ENCODE measurements around the gene DDIAS.
A peak's percentile ranks its signal among the peaks of the same experiment; 100 is the strongest.
"Not testable (repeated sequence)": the region's sequence is repeated elsewhere in the genome, so short reads cannot be mapped to it uniquely, and the experiment has no call there.

The DDIAS gene

GRCh38 chr11:82901165-82901921 lies at the start of gene DDIAS:
Gene DDIAS (plus strand): TSS chr11:82901736. CDS start chr11:82914739, 13,003 bp downstream.
- peak; percentile 90 for DNase-seq

- no peak for DNase-seq
Measured at GRCh38 chr11:82854242-82854641, 47.3 kb upstream of the DDIAS start.

GRCh38 chr11:82854916-82855315 lies 46.6 kb upstream of the DDIAS start:
- DNase-seq = not testable (repeated sequence)

- no peak for DNase-seq
Measured at GRCh38 chr11:82855616-82856015, 45.9 kb upstream of the DDIAS start.

- DNase-seq = no peak
Measured at GRCh38 chr11:82857145-82857544, 44.4 kb upstream of the DDIAS start.

- DNase-seq = no peak
Measured at GRCh38 chr11:82858133-82858532, 43.4 kb upstream of the DDIAS start.

- no peak for DNase-seq
Measured at GRCh38 chr11:82858556-82859091, 42.9 kb upstream of the DDIAS start.

- DNase-seq = no peak
Measured at GRCh38 chr11:82859750-82860149, 41.8 kb upstream of the DDIAS start.

- DNase-seq = no peak
Measured at GRCh38 chr11:82862379-82862778, 39.2 kb upstream of the DDIAS start.

- DNase-seq = no peak
Measured at GRCh38 chr11:82863209-82863608, 38.3 kb upstream of the DDIAS start.

GRCh38 chr11:82864268-82864667 lies 37.3 kb upstream of the DDIAS start:
- DNase-seq = peak; percentile 15

GRCh38 chr11:82865841-82866240 lies 35.7 kb upstream of the DDIAS start:
- DNase-seq = no peak

GRCh38 chr11:82867495-82868082 lies 33.9 kb upstream of the DDIAS start:
- peak; percentile 66 for DNase-seq

GRCh38 chr11:82869657-82870056 lies 31.9 kb upstream of the DDIAS start:
- DNase-seq = no peak

GRCh38 chr11:82871646-82872045 lies 29.9 kb upstream of the DDIAS start:
- DNase-seq = no peak

- no peak for DNase-seq
Measured at GRCh38 chr11:82872377-82873150, 29.0 kb upstream of the DDIAS start.

- no peak for DNase-seq
Measured at GRCh38 chr11:82873919-82874333, 27.6 kb upstream of the DDIAS start.

- no peak for DNase-seq
Measured at GRCh38 chr11:82874646-82875523, 26.7 kb upstream of the DDIAS start.

GRCh38 chr11:82883853-82884252 lies 17.7 kb upstream of the DDIAS start:
- DNase-seq = no peak

- DNase-seq = no peak
Measured at GRCh38 chr11:82889133-82890001, 12.2 kb upstream of the DDIAS start.

GRCh38 chr11:82890002-82890341 lies 11.6 kb upstream of the DDIAS start:
- DNase-seq = no peak

GRCh38 chr11:82890936-82891335 lies 10.6 kb upstream of the DDIAS start:
- no peak for DNase-seq
